ENCODE results near the gene PSMD13. TPM values are rescaled to one million over a fixed set of nuclear protein-coding genes. Genes with fewer than 3 reads are reported as not detected.

PSMD13 gene
- total and polyA plus RNA-seq, 4 donors: 48.8 to 56.7 (median 52.8) TPM

DNA sequence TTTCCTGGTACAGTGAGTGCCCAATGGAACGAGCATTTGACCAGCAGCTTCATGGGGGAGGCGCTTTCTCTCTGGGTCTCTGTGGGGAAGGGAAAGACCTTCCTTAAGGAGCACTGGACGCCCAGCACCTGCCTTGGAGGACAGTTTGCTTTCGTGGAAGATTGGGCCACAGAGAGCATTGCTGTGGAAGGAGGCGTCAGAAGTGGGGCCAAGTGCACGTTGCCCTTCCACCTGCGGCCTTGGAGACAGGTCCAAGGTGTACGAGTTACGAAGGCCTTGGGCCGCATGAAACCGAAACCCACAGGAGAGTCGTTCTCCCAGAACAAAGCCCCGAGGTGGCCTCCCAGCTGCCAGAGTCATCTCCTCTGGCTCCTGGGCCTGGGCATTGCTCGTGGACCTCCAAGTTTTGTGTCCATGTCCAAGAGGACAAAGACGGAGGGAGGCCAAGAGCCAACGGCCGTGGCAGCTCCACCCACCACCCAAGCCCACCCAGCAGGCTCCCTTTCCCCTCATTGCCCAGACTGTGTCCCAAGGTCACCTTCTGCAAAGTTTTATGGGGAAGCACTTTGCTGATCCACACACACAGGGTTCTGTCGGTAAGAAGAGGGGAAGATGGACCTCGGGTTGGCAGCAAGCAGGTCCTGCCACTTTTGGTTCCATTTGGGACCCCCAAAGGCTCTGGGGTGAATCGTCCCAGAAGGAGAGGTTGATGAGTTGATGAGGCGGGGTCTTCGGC is 35.6 kb downstream of the PSMD13 start (continued):
- TF ChIP-seq, protein P1, sequence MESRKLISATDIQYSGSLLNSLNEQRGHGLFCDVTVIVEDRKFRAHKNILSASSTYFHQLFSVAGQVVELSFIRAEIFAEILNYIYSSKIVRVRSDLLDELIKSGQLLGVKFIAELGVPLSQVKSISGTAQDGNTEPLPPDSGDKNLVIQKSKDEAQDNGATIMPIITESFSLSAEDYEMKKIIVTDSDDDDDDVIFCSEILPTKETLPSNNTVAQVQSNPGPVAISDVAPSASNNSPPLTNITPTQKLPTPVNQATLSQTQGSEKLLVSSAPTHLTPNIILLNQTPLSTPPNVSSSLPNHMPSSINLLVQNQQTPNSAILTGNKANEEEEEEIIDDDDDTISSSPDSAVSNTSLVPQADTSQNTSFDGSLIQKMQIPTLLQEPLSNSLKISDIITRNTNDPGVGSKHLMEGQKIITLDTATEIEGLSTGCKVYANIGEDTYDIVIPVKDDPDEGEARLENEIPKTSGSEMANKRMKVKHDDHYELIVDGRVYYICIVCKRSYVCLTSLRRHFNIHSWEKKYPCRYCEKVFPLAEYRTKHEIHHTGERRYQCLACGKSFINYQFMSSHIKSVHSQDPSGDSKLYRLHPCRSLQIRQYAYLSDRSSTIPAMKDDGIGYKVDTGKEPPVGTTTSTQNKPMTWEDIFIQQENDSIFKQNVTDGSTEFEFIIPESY (IDR thresholded peaks at IDR 0.05): no peak
- no peak for TF ChIP-seq JUND (IDR thresholded peaks at IDR 0.05)
- TF ChIP-seq NR2F2 (IDR thresholded peaks at IDR 0.05): no peak
- TF ChIP-seq FOXA2 (IDR thresholded peaks at IDR 0.05): no peak

DNA sequence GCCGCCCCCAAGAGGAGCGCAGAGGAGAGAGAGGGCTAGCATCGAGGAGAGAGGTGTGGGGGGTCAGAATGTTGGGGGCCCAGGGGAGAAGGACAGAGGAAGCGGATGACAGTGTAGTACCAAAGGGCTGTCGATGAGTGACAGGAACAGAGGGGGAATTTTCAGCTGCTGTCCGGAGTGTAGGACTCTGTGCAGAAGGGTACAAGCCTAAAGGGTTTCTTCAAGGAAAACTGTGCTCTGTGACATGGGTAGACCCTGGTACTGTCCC is 36.1 kb downstream of the PSMD13 start:
- no peak overlapping the region for H3K27ac ChIP-seq (ENCODE audit: low read depth in 1 of 2, low read length in 2 of 2)
- H3K9ac ChIP-seq (ENCODE audit: low read depth in 1 of 2, low read length in 2 of 2): no peak overlapping the region
- no peaks in the 10 kb centered on the region for H3K36me3 ChIP-seq (ENCODE audit: control insufficient read depth in 4 of 4, insufficient read depth in 3 of 4, low read depth in 1 of 4, low read length in 3 of 4)
- 89% methylated on average over 6 of the region's 6 CpGs for WGBS
- H3K9me3 ChIP-seq (ENCODE audit: control insufficient read depth in 4 of 4, low read length in 3 of 4): no peaks in the 10 kb centered on the region
- no peak for DNase-seq (ENCODE audit: low spot score)
- no peak overlapping the region for H3K4me3 ChIP-seq (ENCODE audit: low read depth in 1 of 3, low read length in 3 of 3)
- H3K4me1 ChIP-seq (ENCODE audit: control insufficient read depth in 4 of 4, insufficient read depth in 4 of 4, low read length in 3 of 4): peaks cover 0 to 3% (median 0%) of the 10 kb centered on the region in 4 donors
- no peaks in the 10 kb centered on the region for H3K27me3 ChIP-seq (ENCODE audit: control insufficient read depth in 4 of 4, insufficient read depth in 4 of 4, low read length in 3 of 4)
- TF ChIP-seq JUND (IDR thresholded peaks at IDR 0.05) (no peak), FOXA1 (IDR thresholded peaks at IDR 0.05) (no peak), HNF4G (IDR thresholded peaks at IDR 0.05) (no peak), GABPA (IDR thresholded peaks at IDR 0.05 in 1 of 2, conservative IDR thresholded peaks at IDR 0.05 in 1 of 2) (no peak), NR2F2 (IDR thresholded peaks at IDR 0.05) (no peak), HNF4A (conservative IDR thresholded peaks at IDR 0.05) (no peak), SP1 (IDR thresholded peaks at IDR 0.05) (no peak), EGR1 (IDR thresholded peaks at IDR 0.05; ENCODE audit: low read depth in 2 of 2) (no peak), FOXA2 (IDR thresholded peaks at IDR 0.05) (no peak), YY1 (IDR thresholded peaks at IDR 0.05) (no peak), RXRA (IDR thresholded peaks at IDR 0.05) (no peak), TAF1 (conservative IDR thresholded peaks at IDR 0.05) (no peak)
- TF ChIP-seq, protein P2, sequence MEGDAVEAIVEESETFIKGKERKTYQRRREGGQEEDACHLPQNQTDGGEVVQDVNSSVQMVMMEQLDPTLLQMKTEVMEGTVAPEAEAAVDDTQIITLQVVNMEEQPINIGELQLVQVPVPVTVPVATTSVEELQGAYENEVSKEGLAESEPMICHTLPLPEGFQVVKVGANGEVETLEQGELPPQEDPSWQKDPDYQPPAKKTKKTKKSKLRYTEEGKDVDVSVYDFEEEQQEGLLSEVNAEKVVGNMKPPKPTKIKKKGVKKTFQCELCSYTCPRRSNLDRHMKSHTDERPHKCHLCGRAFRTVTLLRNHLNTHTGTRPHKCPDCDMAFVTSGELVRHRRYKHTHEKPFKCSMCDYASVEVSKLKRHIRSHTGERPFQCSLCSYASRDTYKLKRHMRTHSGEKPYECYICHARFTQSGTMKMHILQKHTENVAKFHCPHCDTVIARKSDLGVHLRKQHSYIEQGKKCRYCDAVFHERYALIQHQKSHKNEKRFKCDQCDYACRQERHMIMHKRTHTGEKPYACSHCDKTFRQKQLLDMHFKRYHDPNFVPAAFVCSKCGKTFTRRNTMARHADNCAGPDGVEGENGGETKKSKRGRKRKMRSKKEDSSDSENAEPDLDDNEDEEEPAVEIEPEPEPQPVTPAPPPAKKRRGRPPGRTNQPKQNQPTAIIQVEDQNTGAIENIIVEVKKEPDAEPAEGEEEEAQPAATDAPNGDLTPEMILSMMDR (IDR thresholded peaks at IDR 0.05; ENCODE audit: low read depth, low read length, missing input control): no peak
- TF ChIP-seq, protein P3, sequence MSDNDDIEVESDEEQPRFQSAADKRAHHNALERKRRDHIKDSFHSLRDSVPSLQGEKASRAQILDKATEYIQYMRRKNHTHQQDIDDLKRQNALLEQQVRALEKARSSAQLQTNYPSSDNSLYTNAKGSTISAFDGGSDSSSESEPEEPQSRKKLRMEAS (IDR thresholded peaks at IDR 0.05): no peak
- TF ChIP-seq, protein P1 (IDR thresholded peaks at IDR 0.05): no peak
- TF ChIP-seq, protein P4, sequence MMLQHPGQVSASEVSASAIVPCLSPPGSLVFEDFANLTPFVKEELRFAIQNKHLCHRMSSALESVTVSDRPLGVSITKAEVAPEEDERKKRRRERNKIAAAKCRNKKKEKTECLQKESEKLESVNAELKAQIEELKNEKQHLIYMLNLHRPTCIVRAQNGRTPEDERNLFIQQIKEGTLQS (IDR thresholded peaks at IDR 0.05): no peak
- TF ChIP-seq, protein P5, sequence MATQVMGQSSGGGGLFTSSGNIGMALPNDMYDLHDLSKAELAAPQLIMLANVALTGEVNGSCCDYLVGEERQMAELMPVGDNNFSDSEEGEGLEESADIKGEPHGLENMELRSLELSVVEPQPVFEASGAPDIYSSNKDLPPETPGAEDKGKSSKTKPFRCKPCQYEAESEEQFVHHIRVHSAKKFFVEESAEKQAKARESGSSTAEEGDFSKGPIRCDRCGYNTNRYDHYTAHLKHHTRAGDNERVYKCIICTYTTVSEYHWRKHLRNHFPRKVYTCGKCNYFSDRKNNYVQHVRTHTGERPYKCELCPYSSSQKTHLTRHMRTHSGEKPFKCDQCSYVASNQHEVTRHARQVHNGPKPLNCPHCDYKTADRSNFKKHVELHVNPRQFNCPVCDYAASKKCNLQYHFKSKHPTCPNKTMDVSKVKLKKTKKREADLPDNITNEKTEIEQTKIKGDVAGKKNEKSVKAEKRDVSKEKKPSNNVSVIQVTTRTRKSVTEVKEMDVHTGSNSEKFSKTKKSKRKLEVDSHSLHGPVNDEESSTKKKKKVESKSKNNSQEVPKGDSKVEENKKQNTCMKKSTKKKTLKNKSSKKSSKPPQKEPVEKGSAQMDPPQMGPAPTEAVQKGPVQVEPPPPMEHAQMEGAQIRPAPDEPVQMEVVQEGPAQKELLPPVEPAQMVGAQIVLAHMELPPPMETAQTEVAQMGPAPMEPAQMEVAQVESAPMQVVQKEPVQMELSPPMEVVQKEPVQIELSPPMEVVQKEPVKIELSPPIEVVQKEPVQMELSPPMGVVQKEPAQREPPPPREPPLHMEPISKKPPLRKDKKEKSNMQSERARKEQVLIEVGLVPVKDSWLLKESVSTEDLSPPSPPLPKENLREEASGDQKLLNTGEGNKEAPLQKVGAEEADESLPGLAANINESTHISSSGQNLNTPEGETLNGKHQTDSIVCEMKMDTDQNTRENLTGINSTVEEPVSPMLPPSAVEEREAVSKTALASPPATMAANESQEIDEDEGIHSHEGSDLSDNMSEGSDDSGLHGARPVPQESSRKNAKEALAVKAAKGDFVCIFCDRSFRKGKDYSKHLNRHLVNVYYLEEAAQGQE (IDR thresholded peaks at IDR 0.05): no peak

All from liver (tissue), 9 donors.